Daoy (cell line): Measurements from ENCODE around the gene SLC32A1. TPM values are rescaled to one million over a fixed set of nuclear protein-coding genes. Genes with fewer than 3 reads are reported as not detected.

ENCODE experiments used
- DNase-seq: peaks from one replicate; pipeline ENCODE4 v3.0.0-alpha.2; 2015; ENCODE audit warnings: low read depth
- total RNA-seq: library from RNA; depleted of rRNA; stranded (reverse); fragments of >200 nt; shearing (Covaris generic); gene quantifications from 2 replicates; pipeline ENCODE4 v1.2.3, GENCODE V29; 2014

Gene SLC32A1
- total RNA-seq, 1 experiment from 2014 or later: not detected

- DNase-seq: peak; percentile 73
These were observed 1.9 kb downstream of the SLC32A1 start for GRCh38 chr20:38725931-38726803.

GRCh38 chr20:38726804-38727606, 2.7 kb downstream of the SLC32A1 start:
- DNase-seq: peak; percentile 46

GRCh38 chr20:38727607-38728190, 3.4 kb downstream of the SLC32A1 start:
- DNase-seq: peak; percentile 7

- no peak for DNase-seq
These were observed 4.0 kb downstream of the SLC32A1 start for GRCh38 chr20:38728191-38728781.

GRCh38 chr20:38728911-38729642, 4.8 kb downstream of the SLC32A1 start:
- peak; percentile 55 for DNase-seq

- peak; percentile 9 for DNase-seq
These were observed 5.5 kb downstream of the SLC32A1 start for GRCh38 chr20:38729767-38730166.

GRCh38 chr20:38730167-38730988, 6.1 kb downstream of the SLC32A1 start:
- peak; percentile 7 for DNase-seq

- peak; percentile 80 for DNase-seq
These were observed 6.9 kb downstream of the SLC32A1 start for GRCh38 chr20:38730989-38731737.

- no peak for DNase-seq
These were observed 7.4 kb downstream of the SLC32A1 start for GRCh38 chr20:38731738-38732113.

- no peak for DNase-seq
These were observed 8.7 kb downstream of the SLC32A1 start for GRCh38 chr20:38732981-38733380.

GRCh38 chr20:38735172-38735571, 10.9 kb downstream of the SLC32A1 start:
- DNase-seq: no peak

GRCh38 chr20:38737887-38738286, 13.6 kb downstream of the SLC32A1 start:
- DNase-seq: no peak

GRCh38 chr20:38745757-38746156, 21.5 kb downstream of the SLC32A1 start:
- no peak for DNase-seq

- no peak for DNase-seq
These were observed 23.3 kb downstream of the SLC32A1 start for GRCh38 chr20:38747495-38748096.

GRCh38 chr20:38748097-38748860, 24.0 kb downstream of the SLC32A1 start, which contains the start of gene ACTR5:
Gene ACTR5 (plus strand): TSS chr20:38748460. CDS start chr20:38748479, 19 bp downstream.
- peak; percentile 92 for DNase-seq

- DNase-seq: no peak
These were observed 24.5 kb downstream of the SLC32A1 start for GRCh38 chr20:38748861-38749149.

GRCh38 chr20:38751360-38751976, 27.2 kb downstream of the SLC32A1 start:
- peak; percentile 9 for DNase-seq

GRCh38 chr20:38752029-38752428, 27.7 kb downstream of the SLC32A1 start:
- no peak for DNase-seq
